Smooth muscle cell of the brain vasculature (primary cell): ENCODE measurements around the gene HIVEP3.

Source experiments
- DNase-seq: peaks from one replicate; pipeline ENCODE4 v3.0.0-alpha.2; 2012; ENCODE audit warnings: low read depth, low spot score

HIVEP3 gene

GRCh38 chr1:41894101-41894807 lies 24.5 kb downstream of the HIVEP3 start:
- no peak for DNase-seq

GRCh38 chr1:41892301-41892781 lies 26.4 kb downstream of the HIVEP3 start:
- DNase-seq: no peak

- DNase-seq: no peak
These were observed 27.4 kb downstream of the HIVEP3 start for GRCh38 chr1:41891199-41891896.

GRCh38 chr1:41890825-41891198 lies 27.9 kb downstream of the HIVEP3 start:
- DNase-seq: no peak

- no peak for DNase-seq
These were observed 29.0 kb downstream of the HIVEP3 start for GRCh38 chr1:41889506-41890414.

- DNase-seq: no peak
These were observed 30.0 kb downstream of the HIVEP3 start for GRCh38 chr1:41888756-41889155.

GRCh38 chr1:41887365-41887764 lies 31.4 kb downstream of the HIVEP3 start:
- DNase-seq: no peak

- DNase-seq: no peak
These were observed 34.2 kb downstream of the HIVEP3 start for GRCh38 chr1:41884256-41885230.

- DNase-seq: no peak
These were observed 35.2 kb downstream of the HIVEP3 start for GRCh38 chr1:41883507-41883906.

- no peak for DNase-seq
These were observed 36.2 kb downstream of the HIVEP3 start for GRCh38 chr1:41882486-41882885.

GRCh38 chr1:41882068-41882477 lies 36.6 kb downstream of the HIVEP3 start:
- no peak for DNase-seq

GRCh38 chr1:41880950-41881885 lies 37.5 kb downstream of the HIVEP3 start:
- no peak for DNase-seq

GRCh38 chr1:41880261-41880660 lies 38.5 kb downstream of the HIVEP3 start:
- DNase-seq: no peak

- no peak for DNase-seq
These were observed 39.1 kb downstream of the HIVEP3 start for GRCh38 chr1:41879617-41880016.

GRCh38 chr1:41878911-41879310 lies 39.8 kb downstream of the HIVEP3 start:
- DNase-seq: no peak

- no peak for DNase-seq
These were observed 40.2 kb downstream of the HIVEP3 start for GRCh38 chr1:41878495-41878894.

GRCh38 chr1:41876576-41877445 lies 41.9 kb downstream of the HIVEP3 start:
- no peak for DNase-seq

- no peak for DNase-seq
These were observed 43.2 kb downstream of the HIVEP3 start for GRCh38 chr1:41875487-41875886.

GRCh38 chr1:41874903-41875411 lies 43.8 kb downstream of the HIVEP3 start:
- no peak for DNase-seq
